A673 (cell line): ENCODE data around the gene TBC1D22A. TPM values are rescaled to one million over a fixed set of nuclear protein-coding genes. Genes with fewer than 3 reads are reported as not detected.

Experiments used
- BruUV-seq: library from RNA; stranded (reverse); fragments of 400-500 nt; replicated peaks from 2 replicates; lab custom pipeline; 2021; lab: Mats Ljungman, UMichigan
- CTCF ChIA-PET: fragments of 300-600 bp; sonication (Branson Sonifier 250); formaldehyde crosslinking; loops from one replicate; lab custom pipeline; 2022; ENCODE audit warnings: antibody characterized with exemption; lab: Charles Lee
- POLR2A ChIA-PET: fragments of 300-600 bp; sonication (Branson Sonifier 250); formaldehyde crosslinking; loops from one replicate; lab custom pipeline; 2022; ENCODE audit warnings: antibody characterized with exemption; ENCODE audit not compliant: low non-redundant PET; lab: Charles Lee
- DNase-seq: peaks from one replicate; pipeline ENCODE4 v3.0.0-alpha.2; 2015; ENCODE audit warnings: low spot score
- H3K27ac ChIP-seq: fragments of 200-600 bp; sonication (generic); 2 replicates; pipeline ENCODE4 v1.5.1; 2016; ENCODE audit warnings: mixed run types, low read depth, mild to moderate bottlenecking, mixed read lengths, antibody characterized with exemption, low read length; ENCODE audit not compliant: poor library complexity, severe bottlenecking
- H3K27me3 ChIP-seq: fragments of 200-600 bp; sonication (generic); replicated peaks from 2 replicates; pipeline ENCODE4 v1.6.1; 2017; ENCODE audit warnings: mixed run types, low read depth, mild to moderate bottlenecking, mixed read lengths, antibody characterized with exemption, low read length; ENCODE audit not compliant: insufficient read depth, poor library complexity
- H3K36me3 ChIP-seq: fragments of 200-600 bp; sonication (generic); 2 replicates; pipeline ENCODE4 v1.6.1; 2016; ENCODE audit warnings: mixed run types, mild to moderate bottlenecking, mixed read lengths, antibody characterized with exemption, low read length; ENCODE audit not compliant: insufficient read depth, poor library complexity, severe bottlenecking
- H3K4me1 ChIP-seq: fragments of 200-600 bp; sonication (generic); 2 replicates; pipeline ENCODE4 v1.6.1; 2017; ENCODE audit warnings: mixed run types, mild to moderate bottlenecking, mixed read lengths, antibody characterized with exemption, low read length; ENCODE audit not compliant: insufficient read depth, poor library complexity, severe bottlenecking
- H3K4me3 ChIP-seq: fragments of 200-600 bp; sonication (generic); 2 replicates; pipeline ENCODE4 v1.5.1; 2016; ENCODE audit warnings: low read depth, mixed run types, mild to moderate bottlenecking, mixed read lengths, low read length; ENCODE audit not compliant: poor library complexity, severe bottlenecking
- H3K9me3 ChIP-seq: fragments of 200-600 bp; sonication (generic); 2 replicates; pipeline ENCODE4 v1.6.1; 2016; ENCODE audit warnings: mixed run types, low read depth, mild to moderate bottlenecking, mixed read lengths, antibody characterized with exemption, low read length; ENCODE audit not compliant: poor library complexity, severe bottlenecking
- CTCF ChIP-seq: fragments of 300-800, 200-600 bp; sonication (generic); conservative IDR thresholded peaks from 2 replicates; pipeline ENCODE4 v1.5.1; 2017; ENCODE audit warnings: low read depth, mild to moderate bottlenecking, antibody characterized with exemption, low read length, moderate library complexity, mixed read lengths
- EZH2 ChIP-seq: fragments of 200-600 bp; sonication (generic); IDR thresholded peaks from 2 replicates; pipeline ENCODE4 v1.6.1; 2017; ENCODE audit warnings: borderline replicate concordance, low read depth, mild to moderate bottlenecking, mixed read lengths, antibody characterized with exemption, low read length; ENCODE audit not compliant: poor library complexity, severe bottlenecking
- intact Hi-C: fragments of 100-400 bp; cut with micrococcal nuclease; formaldehyde crosslinking; loops from one replicate; pipeline ENCODE4 v1.10.0; 2022; ENCODE audit not compliant: unreplicated experiment
- total RNA-seq: library from RNA; stranded (reverse); gene quantifications from 2 replicates; pipeline ENCODE4 v1.2.3, GENCODE V29; 2021

The TBC1D22A gene
- total RNA-seq, 1 experiment from 2014 or later, result 22.5 TPM

- no peaks in the 10 kb centered on the region for H3K27me3 ChIP-seq
- no peak overlapping the region for H3K27ac ChIP-seq
- ChIA-PET POLR2A (no interaction called here), CTCF (no interaction called here)
- TF ChIP-seq EZH2 (no peak), CTCF (no peak)
- H3K9me3 ChIP-seq, result no peaks in the 10 kb centered on the region
- no peak overlapping the region for H3K4me3 ChIP-seq
- H3K4me1 ChIP-seq, result no peaks in the 10 kb centered on the region
- no TSS peak for BruUV-seq
- H3K36me3 ChIP-seq, result no peaks in the 10 kb centered on the region
- intact Hi-C loops, result no loop called here
- DNase-seq, result no peak
Measured at GRCh38 chr22:47134222-47134621, 371.8 kb downstream of the TBC1D22A start.

GRCh38 chr22:47135338-47135737, 372.9 kb downstream of the TBC1D22A start:
- intact Hi-C loops, result no loop called here
- CTCF ChIA-PET, result no interaction called here
- Histone ChIP-seq H3K4me3 (no peak overlapping the region), H3K4me1 (no peaks in the 10 kb centered on the region), H3K9me3 (no peaks in the 10 kb centered on the region), H3K27me3 (no peaks in the 10 kb centered on the region), H3K27ac (no peak overlapping the region), H3K36me3 (no peaks in the 10 kb centered on the region)
- POLR2A ChIA-PET, result no interaction called here
- no peak for DNase-seq
- no TSS peak for BruUV-seq
- no peak for TF ChIP-seq EZH2
- no peak for TF ChIP-seq CTCF

GRCh38 chr22:47136050-47136449, 373.6 kb downstream of the TBC1D22A start:
- intact Hi-C loops, result no loop called here
- ChIA-PET POLR2A (no interaction called here), CTCF (no interaction called here)
- H3K4me1 ChIP-seq, result no peaks in the 10 kb centered on the region
- H3K4me3 ChIP-seq, result no peak overlapping the region
- no peaks in the 10 kb centered on the region for H3K27me3 ChIP-seq
- no peaks in the 10 kb centered on the region for H3K9me3 ChIP-seq
- H3K36me3 ChIP-seq, result no peaks in the 10 kb centered on the region
- DNase-seq, result no peak
- BruUV-seq, result no TSS peak
- H3K27ac ChIP-seq, result no peak overlapping the region
- no peak for TF ChIP-seq CTCF
- no peak for TF ChIP-seq EZH2
